ENCODE measurements around the gene KCTD1.

DNA sequence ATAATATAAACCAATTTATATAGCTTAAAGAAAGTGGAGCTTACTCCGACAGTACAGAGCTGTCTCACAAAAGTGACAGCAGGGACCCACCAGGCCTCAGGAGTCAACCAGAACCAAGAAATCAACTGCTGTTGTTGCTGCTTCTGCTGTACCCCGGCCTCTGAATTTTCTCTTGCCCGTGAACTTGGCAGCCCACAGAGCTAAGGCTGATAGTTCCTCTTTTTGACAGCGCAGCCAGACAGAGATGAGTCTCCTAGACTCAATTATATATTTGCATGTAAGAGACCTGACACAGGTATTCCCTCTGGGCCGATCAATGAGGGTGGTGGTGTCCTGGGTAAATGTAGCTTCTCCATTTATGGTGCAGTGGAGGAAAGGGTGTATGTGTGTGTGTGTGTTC, 109.4 kb downstream of the KCTD1 start:
- TF ChIP-seq, protein P1, sequence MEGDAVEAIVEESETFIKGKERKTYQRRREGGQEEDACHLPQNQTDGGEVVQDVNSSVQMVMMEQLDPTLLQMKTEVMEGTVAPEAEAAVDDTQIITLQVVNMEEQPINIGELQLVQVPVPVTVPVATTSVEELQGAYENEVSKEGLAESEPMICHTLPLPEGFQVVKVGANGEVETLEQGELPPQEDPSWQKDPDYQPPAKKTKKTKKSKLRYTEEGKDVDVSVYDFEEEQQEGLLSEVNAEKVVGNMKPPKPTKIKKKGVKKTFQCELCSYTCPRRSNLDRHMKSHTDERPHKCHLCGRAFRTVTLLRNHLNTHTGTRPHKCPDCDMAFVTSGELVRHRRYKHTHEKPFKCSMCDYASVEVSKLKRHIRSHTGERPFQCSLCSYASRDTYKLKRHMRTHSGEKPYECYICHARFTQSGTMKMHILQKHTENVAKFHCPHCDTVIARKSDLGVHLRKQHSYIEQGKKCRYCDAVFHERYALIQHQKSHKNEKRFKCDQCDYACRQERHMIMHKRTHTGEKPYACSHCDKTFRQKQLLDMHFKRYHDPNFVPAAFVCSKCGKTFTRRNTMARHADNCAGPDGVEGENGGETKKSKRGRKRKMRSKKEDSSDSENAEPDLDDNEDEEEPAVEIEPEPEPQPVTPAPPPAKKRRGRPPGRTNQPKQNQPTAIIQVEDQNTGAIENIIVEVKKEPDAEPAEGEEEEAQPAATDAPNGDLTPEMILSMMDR (IDR thresholded peaks at IDR 0.05) = no peak
- TF ChIP-seq EZH2 (IDR thresholded peaks at IDR 0.05) (no peak), EZH2phosphoT487 (IDR thresholded peaks at IDR 0.05) (no peak)

Measured in neural progenitor cell (in vitro differentiated cells).